ENCODE results near the gene EDEM2. TPM values are rescaled to one million over a fixed set of nuclear protein-coding genes. Genes with fewer than 3 reads are reported as not detected.

The EDEM2 gene
- total RNA-seq, 4 donors from 2014 or later, result 13.7 to 31.0 (median 25.0) TPM

- intact Hi-C loops (cut with DNase I), result no loop called here
- 92 to 94% methylated on average over 7 of the region's 7 CpGs for WGBS, 2 donors
- no peak for TF ChIP-seq CTCF (IDR thresholded peaks at IDR 0.05)
- TF ChIP-seq POLR2A (IDR thresholded peaks at IDR 0.05), result no peak
- H3K27me3 ChIP-seq, result no peaks in the 10 kb centered on the region
- DNase-seq, result no peak
- H3K36me3 ChIP-seq, result peaks cover 54% of the 10 kb centered on the region in 2 donors
- H3K9me3 ChIP-seq, result no peaks in the 10 kb centered on the region
- H3K4me3 ChIP-seq (replicated peaks in 1 of 3), result no peak overlapping the region
- H3K4me1 ChIP-seq, result no peaks in the 10 kb centered on the region
- no peak overlapping the region for H3K27ac ChIP-seq
Observed at GRCh38 chr20:35121186-35121585, 25.9 kb downstream of the EDEM2 start.

GRCh38 chr20:35120012-35120701, 27.0 kb downstream of the EDEM2 start:
- no peaks in the 10 kb centered on the region for H3K27me3 ChIP-seq
- H3K4me3 ChIP-seq (replicated peaks in 1 of 3), result no peak overlapping the region
- H3K4me1 ChIP-seq, result no peaks in the 10 kb centered on the region
- H3K9me3 ChIP-seq, result no peaks in the 10 kb centered on the region
- WGBS, 2 donors, result 85 to 86% methylated on average over 8 of the region's 8 CpGs
- peak overlapping the region in 1 of 3 donors; percentile 41 for H3K27ac ChIP-seq
- H3K36me3 ChIP-seq, result peaks cover 58 to 59% of the 10 kb centered on the region in 2 donors
- TF ChIP-seq CTCF (IDR thresholded peaks at IDR 0.05) (no peak), POLR2A (IDR thresholded peaks at IDR 0.05) (no peak)
- intact Hi-C loops (cut with DNase I), result no loop called here
- peak in 1 of 2 donors; percentile 13 for DNase-seq

GRCh38 chr20:35117629-35118028, 29.5 kb downstream of the EDEM2 start:
- intact Hi-C loops (cut with DNase I), result no loop called here
- Histone ChIP-seq H3K27me3 (no peaks in the 10 kb centered on the region), H3K36me3 (peaks cover 39 to 47% of the 10 kb centered on the region in 2 donors), H3K9me3 (no peaks in the 10 kb centered on the region), H3K27ac (peak overlapping the region in 2 of 3 donors; percentile 54 to 57), H3K4me3 (replicated peaks in 1 of 3) (no peak overlapping the region), H3K4me1 (no peaks in the 10 kb centered on the region)
- TF ChIP-seq CTCF (IDR thresholded peaks at IDR 0.05) (no peak), POLR2A (IDR thresholded peaks at IDR 0.05) (no peak)
- WGBS, 2 donors, result 72 to 84% methylated on average over 1 of the region's 1 CpG
- DNase-seq, result no peak

- Histone ChIP-seq H3K27me3 (no peaks in the 10 kb centered on the region), H3K4me1 (no peaks in the 10 kb centered on the region), H3K27ac (peak overlapping the region in 1 of 3 donors; percentile 54), H3K9me3 (no peaks in the 10 kb centered on the region), H3K4me3 (replicated peaks in 1 of 3) (no peak overlapping the region), H3K36me3 (peaks cover 35 to 43% of the 10 kb centered on the region in 2 donors)
- TF ChIP-seq CTCF (IDR thresholded peaks at IDR 0.05) (no peak), POLR2A (IDR thresholded peaks at IDR 0.05) (no peak)
- intact Hi-C loops (cut with DNase I), result no loop called here
- no peak for DNase-seq
Observed at GRCh38 chr20:35117196-35117595, 29.9 kb downstream of the EDEM2 start.

- WGBS, 2 donors, result 94 to 96% methylated on average over 4 of the region's 4 CpGs
- H3K9me3 ChIP-seq, result no peaks in the 10 kb centered on the region
- DNase-seq, result no peak
- peaks cover 33 to 34% of the 10 kb centered on the region in 2 donors for H3K36me3 ChIP-seq
- TF ChIP-seq POLR2A (IDR thresholded peaks at IDR 0.05) (no peak), CTCF (IDR thresholded peaks at IDR 0.05) (no peak)
- H3K4me3 ChIP-seq (replicated peaks in 1 of 3), result no peak overlapping the region
- no peaks in the 10 kb centered on the region for H3K27me3 ChIP-seq
- H3K27ac ChIP-seq, result peak overlapping the region in 2 of 3 donors; percentile 22 to 54
- no peaks in the 10 kb centered on the region for H3K4me1 ChIP-seq
- intact Hi-C loops (cut with DNase I), result no loop called here
Observed at GRCh38 chr20:35116258-35116657, 30.9 kb downstream of the EDEM2 start.
